ENCODE results near the gene SERINC5. TPM values are rescaled to one million over a fixed set of nuclear protein-coding genes. Genes with fewer than 3 reads are reported as not detected.

Gene SERINC5
- polyA plus RNA-seq, 3 donors, result 5.0 to 35.9 (median 7.3) TPM

- no peaks in the 10 kb centered on the region for H3K27me3 ChIP-seq (ENCODE audit: control insufficient read depth in 2 of 2, insufficient read depth in 2 of 2, low read length in 2 of 2)
- no peak overlapping the region for H3K4me3 ChIP-seq (replicated peaks in 1 of 3; ENCODE audit: low read depth in 2 of 3, low read length in 3 of 3)
- H2AFZ ChIP-seq (ENCODE audit: insufficient read depth, low read depth, low read length, poor library complexity, severe bottlenecking), result no peak overlapping the region
- peaks cover 0 to under 1% (median 0%) of the 10 kb centered on the region in 7 donors for H3K9me3 Mint-ChIP-seq
- H3K36me3 ChIP-seq (replicated peaks in 1 of 2; ENCODE audit: control insufficient read depth in 1 of 2, insufficient read depth in 2 of 2, low read length in 2 of 2), result peaks cover 0 to 10% of the 10 kb centered on the region in 2 donors
- H3K9me3 ChIP-seq (replicated peaks in 1 of 2; ENCODE audit: control insufficient read depth in 1 of 2, insufficient read depth in 1 of 2, low read length in 2 of 2), result no peaks in the 10 kb centered on the region
- TF ChIP-seq, protein P1, sequence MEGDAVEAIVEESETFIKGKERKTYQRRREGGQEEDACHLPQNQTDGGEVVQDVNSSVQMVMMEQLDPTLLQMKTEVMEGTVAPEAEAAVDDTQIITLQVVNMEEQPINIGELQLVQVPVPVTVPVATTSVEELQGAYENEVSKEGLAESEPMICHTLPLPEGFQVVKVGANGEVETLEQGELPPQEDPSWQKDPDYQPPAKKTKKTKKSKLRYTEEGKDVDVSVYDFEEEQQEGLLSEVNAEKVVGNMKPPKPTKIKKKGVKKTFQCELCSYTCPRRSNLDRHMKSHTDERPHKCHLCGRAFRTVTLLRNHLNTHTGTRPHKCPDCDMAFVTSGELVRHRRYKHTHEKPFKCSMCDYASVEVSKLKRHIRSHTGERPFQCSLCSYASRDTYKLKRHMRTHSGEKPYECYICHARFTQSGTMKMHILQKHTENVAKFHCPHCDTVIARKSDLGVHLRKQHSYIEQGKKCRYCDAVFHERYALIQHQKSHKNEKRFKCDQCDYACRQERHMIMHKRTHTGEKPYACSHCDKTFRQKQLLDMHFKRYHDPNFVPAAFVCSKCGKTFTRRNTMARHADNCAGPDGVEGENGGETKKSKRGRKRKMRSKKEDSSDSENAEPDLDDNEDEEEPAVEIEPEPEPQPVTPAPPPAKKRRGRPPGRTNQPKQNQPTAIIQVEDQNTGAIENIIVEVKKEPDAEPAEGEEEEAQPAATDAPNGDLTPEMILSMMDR (IDR thresholded peaks at IDR 0.05), result no peak
- H3K4me2 ChIP-seq (replicated peaks; ENCODE audit: extremely low read depth, low read length, poor library complexity, severe bottlenecking), result no peak overlapping the region
- intact Hi-C loops (cut with micrococcal nuclease), result no loop called here
- DNase-seq, result no peak
- peaks cover 83% of the 10 kb centered on the region for H4K20me1 ChIP-seq (ENCODE audit: insufficient read depth, low read length)
- H3K4me1 ChIP-seq (ENCODE audit: control insufficient read depth in 1 of 2, insufficient read depth in 2 of 2, low read length in 2 of 2), result peaks cover 10 to 14% of the 10 kb centered on the region in 2 donors
- no CpG with 5 or more reads among the region's 6 CpGs for WGBS (ENCODE audit: insufficient coverage)
- H3K9ac ChIP-seq (ENCODE audit: insufficient read depth, low read length, poor library complexity, severe bottlenecking), result no peak overlapping the region
- no peak overlapping the region for H3K27ac ChIP-seq (ENCODE audit: low read depth in 1 of 2, low read length in 2 of 2)
- H3K4me3 Mint-ChIP-seq, result no peak overlapping the region
- H3K27me3 Mint-ChIP-seq (ENCODE audit: low read depth in 3 of 3), result peaks cover 0 to 6% (median 2%) of the 10 kb centered on the region in 3 donors
- H3K36me3 Mint-ChIP-seq, result peaks cover 6 to 8% of the 10 kb centered on the region in 2 donors
- peaks cover 35% of the 10 kb centered on the region for H3K4me1 Mint-ChIP-seq
- no peak overlapping the region for H3K27ac Mint-ChIP-seq
- H3K79me2 ChIP-seq (ENCODE audit: insufficient read depth, low read length), result peaks cover 53% of the 10 kb centered on the region
Measured at GRCh38 chr5:80210014-80210413, 45.8 kb downstream of the SERINC5 start.

GRCh38 chr5:80208381-80208780 is 47.5 kb downstream of the SERINC5 start:
- peaks cover 7 to 14% of the 10 kb centered on the region in 2 donors for H3K36me3 Mint-ChIP-seq
- intact Hi-C loops (cut with micrococcal nuclease), result no loop called here
- Histone ChIP-seq H3K36me3 (replicated peaks in 1 of 2; ENCODE audit: control insufficient read depth in 1 of 2, insufficient read depth in 2 of 2, low read length in 2 of 2) (peaks cover 0 to 20% of the 10 kb centered on the region in 2 donors), H3K4me3 (replicated peaks in 1 of 3; ENCODE audit: low read depth in 2 of 3, low read length in 3 of 3) (no peak overlapping the region), H3K4me2 (replicated peaks; ENCODE audit: extremely low read depth, low read length, poor library complexity, severe bottlenecking) (no peak overlapping the region), H3K9me3 (replicated peaks in 1 of 2; ENCODE audit: control insufficient read depth in 1 of 2, insufficient read depth in 1 of 2, low read length in 2 of 2) (no peaks in the 10 kb centered on the region), H4K20me1 (ENCODE audit: insufficient read depth, low read length) (peaks cover 88% of the 10 kb centered on the region), H2AFZ (ENCODE audit: insufficient read depth, low read depth, low read length, poor library complexity, severe bottlenecking) (no peak overlapping the region), H3K4me1 (ENCODE audit: control insufficient read depth in 1 of 2, insufficient read depth in 2 of 2, low read length in 2 of 2) (peaks cover 7 to 8% of the 10 kb centered on the region in 2 donors), H3K79me2 (ENCODE audit: insufficient read depth, low read length) (peaks cover 53% of the 10 kb centered on the region), H3K27me3 (ENCODE audit: control insufficient read depth in 2 of 2, insufficient read depth in 2 of 2, low read length in 2 of 2) (no peaks in the 10 kb centered on the region), H3K9ac (ENCODE audit: insufficient read depth, low read length, poor library complexity, severe bottlenecking) (no peak overlapping the region), H3K27ac (ENCODE audit: low read depth in 1 of 2, low read length in 2 of 2) (no peak overlapping the region)
- H3K27ac Mint-ChIP-seq, result no peak overlapping the region
- TF ChIP-seq, protein P1 (IDR thresholded peaks at IDR 0.05), result no peak
- no peaks in the 10 kb centered on the region for H3K9me3 Mint-ChIP-seq
- peaks cover 34% of the 10 kb centered on the region for H3K4me1 Mint-ChIP-seq
- H3K4me3 Mint-ChIP-seq, result no peak overlapping the region
- peaks cover 0 to 5% (median 2%) of the 10 kb centered on the region in 3 donors for H3K27me3 Mint-ChIP-seq (ENCODE audit: low read depth in 3 of 3)
- no CpG with 5 or more reads among the region's 4 CpGs for WGBS (ENCODE audit: insufficient coverage)
- no peak for DNase-seq
